NCI-H1048 (cell line): ENCODE results near the gene NPR2.
A peak's percentile ranks its signal among the peaks of the same experiment; 100 is the strongest.

Experiments
- DNase-seq: peaks from one replicate; lab custom pipeline; 2025; lab: John Stamatoyannopoulos, UW

The NPR2 gene

GRCh38 chr9:35800530-35800929 lies 9.1 kb downstream of the NPR2 start:
- no peak for DNase-seq

- DNase-seq, result no peak
These were observed 10.1 kb downstream of the NPR2 start for GRCh38 chr9:35801328-35802128.

GRCh38 chr9:35806101-35806500 lies 14.7 kb downstream of the NPR2 start:
- no peak for DNase-seq

GRCh38 chr9:35808433-35808832 lies 17.0 kb downstream of the NPR2 start:
- no peak for DNase-seq

GRCh38 chr9:35810122-35810521 lies 18.7 kb downstream of the NPR2 start:
- no peak for DNase-seq

- no peak for DNase-seq
These were observed 20.1 kb downstream of the NPR2 start for GRCh38 chr9:35811381-35812024.

- peak; percentile 15 for DNase-seq
These were observed 20.7 kb downstream of the NPR2 start, which contains the start of gene SPAG8 for GRCh38 chr9:35812025-35812602. TSS of gene SPAG8 (minus strand) at chr9:35812262. CDS start at chr9:35812147, 115 bp downstream.

GRCh38 chr9:35813434-35814105 lies 22.2 kb downstream of the NPR2 start:
- no peak for DNase-seq

GRCh38 chr9:35814106-35814840 lies 22.9 kb downstream of the NPR2 start:
- DNase-seq, result no peak

- peak; percentile 98 for DNase-seq
These were observed 23.6 kb downstream of the NPR2 start, which contains the start of gene HINT2 for GRCh38 chr9:35814841-35815543. TSS of gene HINT2 (minus strand) at chr9:35815042. CDS start at chr9:35814979, 63 bp downstream.

GRCh38 chr9:35816708-35817107 lies 25.3 kb downstream of the NPR2 start:
- DNase-seq, result no peak

GRCh38 chr9:35818341-35818740 lies 26.9 kb downstream of the NPR2 start:
- DNase-seq, result no peak

GRCh38 chr9:35820076-35820475 lies 28.7 kb downstream of the NPR2 start:
- no peak for DNase-seq

- no peak for DNase-seq
These were observed 31.5 kb downstream of the NPR2 start for GRCh38 chr9:35822926-35823325.

GRCh38 chr9:35826071-35826701 lies 34.8 kb downstream of the NPR2 start:
- DNase-seq, result peak; percentile 14

GRCh38 chr9:35827486-35827885 lies 36.1 kb downstream of the NPR2 start:
- DNase-seq, result no peak

GRCh38 chr9:35828716-35829083 lies 37.3 kb downstream of the NPR2 start, which contains the start of gene FAM221B:
TSS of gene FAM221B (minus strand) at chr9:35828732. CDS start at chr9:35826161, 2,571 bp downstream.
- DNase-seq, result no peak

GRCh38 chr9:35829084-35829763 lies 37.8 kb downstream of the NPR2 start, which contains the start of gene TMEM8B:
TSS of gene TMEM8B (plus strand) at chr9:35829228. CDS start at chr9:35829448, 220 bp downstream.
- peak; percentile 87 for DNase-seq

- DNase-seq, result no peak
These were observed 38.3 kb downstream of the NPR2 start for GRCh38 chr9:35829764-35830096.

GRCh38 chr9:35831040-35831439 lies 39.6 kb downstream of the NPR2 start:
- no peak for DNase-seq
